Caco-2 (cell line): ENCODE results near the gene MINK1. TPM values are rescaled to one million over a fixed set of nuclear protein-coding genes. Genes with fewer than 3 reads are reported as not detected.
"Not testable (repeated sequence)": the region's sequence is repeated elsewhere in the genome, so short reads cannot be mapped to it uniquely, and the experiment has no call there.

Experiments used
- BruUV-seq: library from RNA; stranded (reverse); fragments of 400-500 nt; replicated peaks from 2 replicates; lab custom pipeline; 2021; lab: Mats Ljungman, UMichigan
- CTCF ChIA-PET: fragments of 300-600 bp; sonication (Branson Sonifier 250); formaldehyde crosslinking; loops from one replicate; lab custom pipeline; 2022; ENCODE audit warnings: antibody characterized with exemption; lab: Charles Lee
- POLR2A ChIA-PET: fragments of 300-600 bp; sonication (Branson Sonifier 250); formaldehyde crosslinking; loops from one replicate; lab custom pipeline; 2022; ENCODE audit warnings: antibody characterized with exemption; lab: Charles Lee
- DNase-seq, 2 experiments: peaks; one replicate each; pipeline versions ENCODE4 v3.0.0 to v3.0.0-alpha.2; 2020 to 2022
- H3K27me3 ChIP-seq: replicated peaks from 2 replicates; pipeline ENCODE4 v1.6.0; 2011; ENCODE audit warnings: low read length; ENCODE audit not compliant: control insufficient read depth, insufficient read depth
- H3K36me3 ChIP-seq: 2 replicates; pipeline ENCODE4 v1.5.1; 2011; ENCODE audit warnings: low read length; ENCODE audit not compliant: control insufficient read depth, insufficient read depth
- H3K4me1 ChIP-seq: fragments of 250-450 bp; sonication (Bioruptor Pico); 2 replicates; pipeline ENCODE4 v1.5.1; 2020; ENCODE audit warnings: mild to moderate bottlenecking
- H3K4me3 ChIP-seq: 2 replicates; pipeline ENCODE4 v1.5.1; 2011; ENCODE audit warnings: low read depth, mild to moderate bottlenecking, control low read depth, low read length
- H3K9me3 ChIP-seq: fragments of 250-450 bp; sonication (Bioruptor Pico); 2 replicates; pipeline ENCODE4 v1.5.1; 2020; ENCODE audit warnings: mild to moderate bottlenecking, moderate library complexity
- H3K27ac Mint-ChIP-seq: one replicate; pipeline ENCODE4 v1.8.0; 2022; ENCODE audit warnings: mixed read lengths; ENCODE audit not compliant: unreplicated experiment
- H3K27me3 Mint-ChIP-seq: one replicate; pipeline ENCODE4 v1.8.0; 2022; ENCODE audit warnings: mixed read lengths; ENCODE audit not compliant: insufficient read depth, unreplicated experiment
- H3K36me3 Mint-ChIP-seq: one replicate; pipeline ENCODE4 v1.8.0; 2022; ENCODE audit warnings: mild to moderate bottlenecking, mixed read lengths; ENCODE audit not compliant: insufficient read depth, unreplicated experiment
- H3K4me1 Mint-ChIP-seq: one replicate; pipeline ENCODE4 v1.8.0; 2022; ENCODE audit warnings: low read depth, mixed read lengths; ENCODE audit not compliant: unreplicated experiment
- H3K4me3 Mint-ChIP-seq: one replicate; pipeline ENCODE4 v1.8.0; 2022; ENCODE audit warnings: mild to moderate bottlenecking, moderate library complexity, mixed read lengths; ENCODE audit not compliant: unreplicated experiment
- H3K9me3 Mint-ChIP-seq: one replicate; pipeline ENCODE4 v1.8.0; 2022; ENCODE audit warnings: mixed read lengths; ENCODE audit not compliant: unreplicated experiment
- CTCF ChIP-seq, 2 experiments: fragments of 200-600 bp in 1 of 2; IDR thresholded peaks; 1 replicate in 1 of 2; 2 replicates in 1 of 2; pipeline versions ENCODE4 v1.5.1 to v1.8.0; 2011 to 2022; ENCODE audit warnings: antibody characterized with exemption in 1 of 2, control low read depth in 1 of 2, inconsistent platforms in 1 of 2, low read depth in 1 of 2, low read length in 1 of 2, mild to moderate bottlenecking in 1 of 2, moderate library complexity in 1 of 2; ENCODE audit not compliant: insufficient read depth in 1 of 2, severe bottlenecking in 1 of 2, unreplicated experiment in 1 of 2
- intact Hi-C: fragments of 100-400 bp; cut with micrococcal nuclease; formaldehyde crosslinking; loops from one replicate; pipeline ENCODE4 v1.10.0; 2022; ENCODE audit not compliant: unreplicated experiment
- total RNA-seq: library from RNA; stranded (reverse); gene quantifications from 2 replicates; pipeline ENCODE4 v1.2.3, GENCODE V29; 2022

MINK1 gene
- total RNA-seq, 1 experiment from 2014 or later: 47.7 TPM

GRCh38 chr17:4861052-4861451, 27.9 kb downstream of the MINK1 start:
- H3K9me3 ChIP-seq: no peaks in the 10 kb centered on the region
- H3K27ac Mint-ChIP-seq: no peak overlapping the region
- no peak for DNase-seq
- no peaks in the 10 kb centered on the region for H3K27me3 Mint-ChIP-seq
- no peaks in the 10 kb centered on the region for H3K36me3 ChIP-seq
- H3K4me1 Mint-ChIP-seq: peaks cover 8% of the 10 kb centered on the region
- no peak for TF ChIP-seq CTCF (IDR thresholded peaks at IDR 0.05; ENCODE audit: insufficient read depth in 1 of 2, low read depth in 1 of 2, low read length in 1 of 2, severe bottlenecking in 1 of 2, unreplicated experiment in 1 of 2)
- no peaks in the 10 kb centered on the region for H3K27me3 ChIP-seq
- H3K4me3 Mint-ChIP-seq: no peak overlapping the region
- H3K9me3 Mint-ChIP-seq: no peaks in the 10 kb centered on the region
- BruUV-seq: no TSS peak
- H3K36me3 Mint-ChIP-seq: peaks cover 11% of the 10 kb centered on the region
- ChIA-PET CTCF (no interaction called here), POLR2A (no interaction called here)
- intact Hi-C loops: no loop called here
- no peaks in the 10 kb centered on the region for H3K4me1 ChIP-seq
- H3K4me3 ChIP-seq: no peak overlapping the region

GRCh38 chr17:4862720-4863119, 29.6 kb downstream of the MINK1 start:
- Histone ChIP-seq H3K4me1 (no peaks in the 10 kb centered on the region), H3K36me3 (no peaks in the 10 kb centered on the region), H3K9me3 (no peaks in the 10 kb centered on the region), H3K27me3 (no peaks in the 10 kb centered on the region), H3K4me3 (no peak overlapping the region)
- TF ChIP-seq CTCF (IDR thresholded peaks at IDR 0.05; ENCODE audit: insufficient read depth in 1 of 2, low read depth in 1 of 2, low read length in 1 of 2, severe bottlenecking in 1 of 2, unreplicated experiment in 1 of 2): no peak
- no TSS peak for BruUV-seq
- no peaks in the 10 kb centered on the region for H3K36me3 Mint-ChIP-seq
- H3K9me3 Mint-ChIP-seq: no peaks in the 10 kb centered on the region
- CTCF ChIA-PET: no interaction called here
- intact Hi-C loops: no loop called here
- POLR2A ChIA-PET: no interaction called here
- no peaks in the 10 kb centered on the region for H3K27me3 Mint-ChIP-seq
- no peak overlapping the region for H3K4me3 Mint-ChIP-seq
- DNase-seq: no peak
- H3K4me1 Mint-ChIP-seq: no peaks in the 10 kb centered on the region
- H3K27ac Mint-ChIP-seq: no peak overlapping the region

- no peaks in the 10 kb centered on the region for H3K27me3 ChIP-seq
- CTCF ChIA-PET: no interaction called here
- H3K36me3 ChIP-seq: no peaks in the 10 kb centered on the region
- no TSS peak for BruUV-seq
- no peak for TF ChIP-seq CTCF (IDR thresholded peaks at IDR 0.05; ENCODE audit: insufficient read depth in 1 of 2, low read depth in 1 of 2, low read length in 1 of 2, severe bottlenecking in 1 of 2, unreplicated experiment in 1 of 2)
- no peaks in the 10 kb centered on the region for H3K9me3 ChIP-seq
- Mint-ChIP-seq H3K4me1 (no peaks in the 10 kb centered on the region), H3K4me3 (no peak overlapping the region), H3K27me3 (no peaks in the 10 kb centered on the region), H3K27ac (no peak overlapping the region), H3K36me3 (no peaks in the 10 kb centered on the region), H3K9me3 (no peaks in the 10 kb centered on the region)
- intact Hi-C loops: no loop called here
- no peak overlapping the region for H3K4me3 ChIP-seq
- no peak for DNase-seq
- POLR2A ChIA-PET: no interaction called here
- H3K4me1 ChIP-seq: no peaks in the 10 kb centered on the region
Measured at GRCh38 chr17:4863321-4863720, 30.2 kb downstream of the MINK1 start.

GRCh38 chr17:4867535-4867934, 34.4 kb downstream of the MINK1 start:
- not testable (repeated sequence) for BruUV-seq
- POLR2A ChIA-PET: interaction anchor here (0.6 kb wide), 1 partner anchor 44 kb away, joined by 3 read pairs; no protein-coding TSS in a partner anchor
- CTCF ChIA-PET: interaction anchor here (0.7 kb wide), 1 partner anchor 137 kb away, joined by 3 read pairs; no protein-coding TSS in a partner anchor

GRCh38 chr17:4869058-4869998, 36.2 kb downstream of the MINK1 start:
- H3K4me1 Mint-ChIP-seq, H3K36me3 Mint-ChIP-seq, H3K9me3 ChIP-seq, CTCF ChIA-PET, H3K9me3 Mint-ChIP-seq, H3K4me3 ChIP-seq, DNase-seq, H3K27ac Mint-ChIP-seq, BruUV-seq, POLR2A ChIA-PET, H3K4me1 ChIP-seq, H3K4me3 Mint-ChIP-seq, intact Hi-C loops, H3K27me3 ChIP-seq, H3K27me3 Mint-ChIP-seq, H3K36me3 ChIP-seq: not testable (repeated sequence)

More at GRCh38 chr17:4867535-4867934, 34.4 kb downstream of the MINK1 start:
- intact Hi-C loops, H3K9me3 ChIP-seq, H3K36me3 ChIP-seq, H3K4me1 Mint-ChIP-seq, H3K36me3 Mint-ChIP-seq, H3K4me3 ChIP-seq, H3K4me3 Mint-ChIP-seq, H3K27me3 ChIP-seq, H3K27me3 Mint-ChIP-seq, DNase-seq, H3K27ac Mint-ChIP-seq, H3K9me3 Mint-ChIP-seq, H3K4me1 ChIP-seq: not testable (repeated sequence)
